Suprapubic skin (tissue), 4 donors: ENCODE measurements around the gene KLHDC8A. TPM values are rescaled to one million over a fixed set of nuclear protein-coding genes. Genes with fewer than 3 reads are reported as not detected.

Experiments
- DNase-seq, 2 donors: peaks; one replicate each; pipeline ENCODE4 v3.0.0-alpha.2; 2019; ENCODE audit warnings: low spot score in 2 of 2
- H3K27ac ChIP-seq: fragments of 200-600 bp; sonication (generic); one replicate; pipeline ENCODE4 v1.5.1; 2019
- H3K27me3 ChIP-seq: fragments of 200-600 bp; sonication (generic); one replicate; pipeline ENCODE4 v1.5.1; 2019
- H3K36me3 ChIP-seq: fragments of 200-600 bp; sonication (generic); one replicate; pipeline ENCODE4 v1.5.1; 2019
- H3K4me1 ChIP-seq: fragments of 200-600 bp; sonication (generic); one replicate; pipeline ENCODE4 v1.5.1; 2019
- H3K4me3 ChIP-seq: fragments of 200-600 bp; sonication (generic); one replicate; pipeline ENCODE4 v1.5.1; 2019; ENCODE audit warnings: mild to moderate bottlenecking
- H3K9me3 ChIP-seq: fragments of 200-600 bp; sonication (generic); one replicate; pipeline ENCODE4 v1.5.1; 2019
- EP300 ChIP-seq: sonication (generic); formaldehyde crosslinking; IDR thresholded peaks from one replicate; pipeline ENCODE4 v1.6.1; 2017; ENCODE audit warnings: antibody characterized with exemption
- POLR2A ChIP-seq, 2 donors: fragments of 450-650 bp; IDR thresholded peaks; one replicate each; pipeline ENCODE4 v1.6.1; 2017; ENCODE audit warnings: antibody characterized with exemption in 2 of 2, mild to moderate bottlenecking in 2 of 2, moderate library complexity in 2 of 2
- POLR2AphosphoS5 ChIP-seq, 3 donors: sonication (generic); formaldehyde crosslinking; IDR thresholded peaks; one replicate each; pipeline ENCODE4 v1.6.1; 2017; ENCODE audit warnings: antibody characterized with exemption in 3 of 3
- WGBS: methylation state at CpG from one replicate; pipeline ENCODE4 v1.1.5; 2018; 5-methylcytosine and 5-hydroxymethylcytosine counted together
- total RNA-seq, 4 donors: library from RNA; depleted of rRNA; stranded (reverse); fragments of >200 nt; gene quantifications; one replicate each; pipeline ENCODE4 v1.1.0, GENCODE V29; 2016
- TF ChIP-seq, protein P1 (sequence below), 2 donors: fragments of 200-600 bp in 1 of 2; fragments of 450-650 bp in 1 of 2; sonication (generic) in 1 of 2; IDR thresholded peaks; one replicate each; pipeline ENCODE4 v1.5.1; 2016 to 2019; ENCODE audit warnings: antibody characterized with exemption in 2 of 2, mild to moderate bottlenecking in 1 of 2, moderate library complexity in 1 of 2

KLHDC8A gene
- total RNA-seq, 4 donors from 2014 or later, result 0.30 to 3.5 (median 0.62) TPM; not detected in 1

- Histone ChIP-seq H3K27ac (no peak overlapping the region), H3K4me1 (peaks cover 4% of the 10 kb centered on the region), H3K27me3 (no peaks in the 10 kb centered on the region), H3K9me3 (no peaks in the 10 kb centered on the region), H3K4me3 (no peak overlapping the region), H3K36me3 (no peaks in the 10 kb centered on the region)
- TF ChIP-seq POLR2A (IDR thresholded peaks at IDR 0.05) (no peak), EP300 (no peak), POLR2AphosphoS5 (IDR thresholded peaks at IDR 0.05) (no peak)
- TF ChIP-seq, protein P1, sequence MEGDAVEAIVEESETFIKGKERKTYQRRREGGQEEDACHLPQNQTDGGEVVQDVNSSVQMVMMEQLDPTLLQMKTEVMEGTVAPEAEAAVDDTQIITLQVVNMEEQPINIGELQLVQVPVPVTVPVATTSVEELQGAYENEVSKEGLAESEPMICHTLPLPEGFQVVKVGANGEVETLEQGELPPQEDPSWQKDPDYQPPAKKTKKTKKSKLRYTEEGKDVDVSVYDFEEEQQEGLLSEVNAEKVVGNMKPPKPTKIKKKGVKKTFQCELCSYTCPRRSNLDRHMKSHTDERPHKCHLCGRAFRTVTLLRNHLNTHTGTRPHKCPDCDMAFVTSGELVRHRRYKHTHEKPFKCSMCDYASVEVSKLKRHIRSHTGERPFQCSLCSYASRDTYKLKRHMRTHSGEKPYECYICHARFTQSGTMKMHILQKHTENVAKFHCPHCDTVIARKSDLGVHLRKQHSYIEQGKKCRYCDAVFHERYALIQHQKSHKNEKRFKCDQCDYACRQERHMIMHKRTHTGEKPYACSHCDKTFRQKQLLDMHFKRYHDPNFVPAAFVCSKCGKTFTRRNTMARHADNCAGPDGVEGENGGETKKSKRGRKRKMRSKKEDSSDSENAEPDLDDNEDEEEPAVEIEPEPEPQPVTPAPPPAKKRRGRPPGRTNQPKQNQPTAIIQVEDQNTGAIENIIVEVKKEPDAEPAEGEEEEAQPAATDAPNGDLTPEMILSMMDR (IDR thresholded peaks at IDR 0.05), result no peak
- 89% methylated on average over 6 of the region's 7 CpGs for WGBS
- no peak for DNase-seq
These were observed 19.2 kb downstream of the KLHDC8A start for GRCh38 chr1:205337481-205337880.

DNA sequence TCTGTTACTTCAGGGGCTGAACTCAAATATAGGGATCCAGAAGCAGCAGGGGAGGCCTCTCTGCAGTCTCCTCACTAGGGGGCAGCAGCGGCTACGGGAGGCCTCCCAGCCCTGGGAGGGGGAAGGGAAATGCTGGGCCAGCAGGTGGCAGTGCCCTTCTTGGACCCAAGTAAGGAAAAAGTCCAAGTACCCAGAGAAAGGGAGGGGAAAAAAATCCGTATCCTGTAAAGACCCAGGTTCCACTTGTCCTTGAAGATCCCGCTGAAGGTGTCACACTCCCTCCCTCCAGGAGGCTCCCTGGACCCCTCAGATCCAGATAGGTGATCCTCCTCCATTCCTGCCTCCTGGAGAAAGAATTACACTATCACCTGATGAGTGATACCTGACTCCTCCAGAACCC, 21.0 kb downstream of the KLHDC8A start:
- Histone ChIP-seq H3K27ac (no peak overlapping the region), H3K4me1 (no peaks in the 10 kb centered on the region), H3K36me3 (no peaks in the 10 kb centered on the region), H3K4me3 (no peak overlapping the region), H3K27me3 (no peaks in the 10 kb centered on the region), H3K9me3 (no peaks in the 10 kb centered on the region)
- no peak for DNase-seq
- WGBS, result 20% methylated on average over 2 of the region's 4 CpGs
- no peak for TF ChIP-seq POLR2A (IDR thresholded peaks at IDR 0.05)
- TF ChIP-seq, protein P1 (IDR thresholded peaks at IDR 0.05), result peak; percentile 88 to 90
- no peak for TF ChIP-seq POLR2AphosphoS5 (IDR thresholded peaks at IDR 0.05)
- TF ChIP-seq EP300, result no peak

DNA sequence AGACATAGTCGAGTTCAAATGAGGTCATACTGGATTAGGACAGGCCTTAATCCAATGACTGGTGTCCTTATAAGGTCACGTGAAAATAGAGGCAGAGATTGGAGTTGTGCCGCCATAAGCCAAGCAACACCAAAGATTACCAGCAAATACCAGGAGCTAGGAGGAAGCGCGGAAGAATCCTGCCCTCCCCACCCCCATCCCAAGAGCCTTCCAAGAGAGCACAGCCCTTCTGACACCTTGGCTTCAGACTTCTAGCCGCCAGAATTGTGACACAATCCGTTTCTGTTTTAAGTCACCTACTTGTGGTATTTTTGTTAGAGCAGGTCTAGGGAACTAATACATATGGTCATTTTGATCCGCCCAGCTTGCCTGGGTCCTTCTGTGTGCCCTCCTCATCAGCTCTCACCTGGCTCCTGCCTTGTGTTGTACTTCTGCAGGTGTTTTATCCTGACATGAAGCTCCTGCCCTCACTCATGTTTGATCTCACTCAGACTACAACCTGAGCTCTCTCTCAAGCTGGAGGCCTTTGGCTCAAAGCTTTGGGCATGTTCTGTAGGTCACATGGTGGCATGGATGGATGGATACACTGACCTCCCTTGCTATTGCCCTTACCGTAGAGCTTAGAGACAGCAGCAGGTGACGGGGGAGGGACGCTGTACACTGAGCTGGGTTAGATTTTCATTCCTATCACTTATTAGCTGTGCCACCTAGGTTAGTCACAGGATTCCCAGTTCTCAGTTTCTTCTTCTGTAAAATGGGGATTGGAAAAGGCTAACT, 24.5 kb downstream of the KLHDC8A start:
- no peak for DNase-seq
- TF ChIP-seq EP300, result no peak
- no peak for TF ChIP-seq POLR2AphosphoS5 (IDR thresholded peaks at IDR 0.05)
- no peak for TF ChIP-seq POLR2A (IDR thresholded peaks at IDR 0.05)
- TF ChIP-seq, protein P1 (IDR thresholded peaks at IDR 0.05), result no peak
- H3K4me3 ChIP-seq, result no peak overlapping the region
- no peak overlapping the region for H3K27ac ChIP-seq
- no peaks in the 10 kb centered on the region for H3K9me3 ChIP-seq
- no peaks in the 10 kb centered on the region for H3K4me1 ChIP-seq
- no peaks in the 10 kb centered on the region for H3K27me3 ChIP-seq
- no peaks in the 10 kb centered on the region for H3K36me3 ChIP-seq
- 87% methylated on average over 11 of the region's 11 CpGs for WGBS

DNA sequence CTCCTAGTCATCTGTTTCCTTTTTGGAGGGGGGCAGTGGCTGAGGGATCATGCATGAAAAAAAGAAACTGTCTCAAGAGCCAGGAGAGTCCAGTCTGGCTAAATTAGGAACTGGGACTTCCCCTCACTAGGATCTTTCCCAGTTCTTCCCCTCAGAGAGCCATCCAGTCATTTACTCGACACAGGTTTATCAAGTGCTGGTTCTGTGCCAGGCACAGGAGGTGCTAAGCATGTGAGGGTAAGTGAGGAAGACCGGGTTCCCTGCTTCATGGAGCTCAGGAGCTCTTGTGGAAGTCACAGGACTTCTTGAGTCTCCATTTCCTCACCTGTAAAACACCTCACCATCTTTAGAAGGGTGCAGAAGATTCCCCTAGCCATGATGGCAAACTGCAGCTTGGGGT, 26.6 kb downstream of the KLHDC8A start:
- no peak for DNase-seq
- H3K4me3 ChIP-seq, result no peak overlapping the region
- no peaks in the 10 kb centered on the region for H3K9me3 ChIP-seq
- no peaks in the 10 kb centered on the region for H3K36me3 ChIP-seq
- no peak overlapping the region for H3K27ac ChIP-seq
- TF ChIP-seq POLR2A (IDR thresholded peaks at IDR 0.05), result no peak
- no peak for TF ChIP-seq POLR2AphosphoS5 (IDR thresholded peaks at IDR 0.05)
- TF ChIP-seq EP300, result no peak
- TF ChIP-seq, protein P1 (IDR thresholded peaks at IDR 0.05), result no peak
- H3K4me1 ChIP-seq, result peaks cover under 1% of the 10 kb centered on the region
- H3K27me3 ChIP-seq, result peaks cover 3% of the 10 kb centered on the region
- 42% methylated on average over 2 of the region's 2 CpGs for WGBS

GRCh38 chr1:205329719-205330118, 27.0 kb downstream of the KLHDC8A start:
- Histone ChIP-seq H3K27me3 (peaks cover 3% of the 10 kb centered on the region), H3K27ac (no peak overlapping the region), H3K36me3 (no peaks in the 10 kb centered on the region), H3K4me1 (peaks cover 4% of the 10 kb centered on the region), H3K4me3 (no peak overlapping the region), H3K9me3 (no peaks in the 10 kb centered on the region)
- no peak for TF ChIP-seq EP300
- TF ChIP-seq POLR2A (IDR thresholded peaks at IDR 0.05), result no peak
- TF ChIP-seq, protein P1 (IDR thresholded peaks at IDR 0.05), result no peak
- TF ChIP-seq POLR2AphosphoS5 (IDR thresholded peaks at IDR 0.05), result no peak
- no peak for DNase-seq
- 65% methylated on average over 3 of the region's 5 CpGs for WGBS
